ENCODE measurements around the gene ARHGAP4.

DNA sequence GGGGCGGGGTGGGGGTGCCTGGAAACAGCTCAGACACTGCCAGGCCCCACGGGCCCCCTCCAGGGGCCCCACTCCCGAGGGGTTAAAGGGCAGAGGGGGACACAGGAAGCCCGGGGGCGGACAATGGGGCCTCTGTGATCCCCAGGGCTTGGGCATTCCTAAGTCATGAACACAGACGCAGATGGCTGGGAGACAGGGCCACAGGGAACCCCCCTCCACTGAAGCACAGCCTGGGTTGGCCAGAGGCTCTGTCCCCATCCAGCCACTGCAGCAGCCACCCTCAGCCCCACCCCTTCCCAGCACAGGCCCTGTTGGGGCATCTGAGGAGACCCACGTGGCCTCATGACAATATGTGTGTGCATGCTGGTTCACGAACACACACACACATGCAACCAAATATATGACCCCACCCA is 44.0 kb downstream of the ARHGAP4 start:
- TF ChIP-seq, protein P1, sequence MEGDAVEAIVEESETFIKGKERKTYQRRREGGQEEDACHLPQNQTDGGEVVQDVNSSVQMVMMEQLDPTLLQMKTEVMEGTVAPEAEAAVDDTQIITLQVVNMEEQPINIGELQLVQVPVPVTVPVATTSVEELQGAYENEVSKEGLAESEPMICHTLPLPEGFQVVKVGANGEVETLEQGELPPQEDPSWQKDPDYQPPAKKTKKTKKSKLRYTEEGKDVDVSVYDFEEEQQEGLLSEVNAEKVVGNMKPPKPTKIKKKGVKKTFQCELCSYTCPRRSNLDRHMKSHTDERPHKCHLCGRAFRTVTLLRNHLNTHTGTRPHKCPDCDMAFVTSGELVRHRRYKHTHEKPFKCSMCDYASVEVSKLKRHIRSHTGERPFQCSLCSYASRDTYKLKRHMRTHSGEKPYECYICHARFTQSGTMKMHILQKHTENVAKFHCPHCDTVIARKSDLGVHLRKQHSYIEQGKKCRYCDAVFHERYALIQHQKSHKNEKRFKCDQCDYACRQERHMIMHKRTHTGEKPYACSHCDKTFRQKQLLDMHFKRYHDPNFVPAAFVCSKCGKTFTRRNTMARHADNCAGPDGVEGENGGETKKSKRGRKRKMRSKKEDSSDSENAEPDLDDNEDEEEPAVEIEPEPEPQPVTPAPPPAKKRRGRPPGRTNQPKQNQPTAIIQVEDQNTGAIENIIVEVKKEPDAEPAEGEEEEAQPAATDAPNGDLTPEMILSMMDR (conservative IDR thresholded peaks at IDR 0.05 in 1 of 2, IDR thresholded peaks at IDR 0.05 in 1 of 2; ENCODE audit: low read depth in 1 of 2, low read length in 2 of 2): no peak
- no peak for TF ChIP-seq EZH2 (IDR thresholded peaks at IDR 0.05; ENCODE audit: low read length, missing control alignments)

All from fibroblast of lung (primary cell).